ENCODE results near the gene CLSTN3. TPM values are rescaled to one million over a fixed set of nuclear protein-coding genes. Genes with fewer than 3 reads are reported as not detected.

Gene CLSTN3
- polyA plus RNA-seq, 2 of the 4 experiments (the other 2 are of a cell fraction), result 17.4 to 24.9 TPM

GRCh38 chr12:7158781-7159609, 28.8 kb downstream of the CLSTN3 start:
- WGBS (ENCODE audit: missing lambda C conversion rate), result 88% methylated on average over 8 of the region's 10 CpGs
- CTCF ChIA-PET, result interaction anchor here (2.5 kb wide), 1 partner anchor 17 kb away, joined by 8 read pairs; no protein-coding TSS in a partner anchor

GRCh38 chr12:7160183-7160582, 30.0 kb downstream of the CLSTN3 start:
- Histone ChIP-seq H3K4me1 (0 out of 3 replicates have a peak, but pooled peaks cover 4% of the 10 kb centered on the region), H3K4me2 (no peak overlapping the region), H3K4me3 (no peak overlapping the region), H3K9me3 (peaks cover 3% of the 10 kb centered on the region; the same call in 1 of the 3 replicates), H3K27ac (no peak overlapping the region)
- 84% methylated on average over 6 of the region's 7 CpGs for WGBS (ENCODE audit: missing lambda C conversion rate)
- FAIRE-seq (no peak), ATAC-seq (no peak), DNase-seq (ENCODE audit: low read depth in 1 of 2, low spot score in 1 of 2) (no peak)
- ChIA-PET CTCF (interaction anchor here (1.1 to 6.8 kb wide), 4 partner anchors 8 to 836 kb away, joined by 3 to 75 read pairs (median 4); no protein-coding TSS in a partner anchor), POLR2A (no interaction called here)
- TF ChIP-seq POLR2AphosphoS2 (conservative IDR thresholded peaks at IDR 0.05; ENCODE audit: low read length) (no peak), HES2 (IDR thresholded peaks at IDR 0.05) (no peak), RARB (CRISPR knock-in tag; IDR thresholded peaks at IDR 0.05) (no peak), CEBPB (IDR thresholded peaks at IDR 0.05) (no peak), EHMT2 (IDR thresholded peaks at IDR 0.05; ENCODE audit: low read depth) (no peak), CTCF (IDR thresholded peaks at IDR 0.05) (no peak), KDM1A (IDR thresholded peaks at IDR 0.05; ENCODE audit: low read depth) (no peak), KDM5A (IDR thresholded peaks at IDR 0.05) (no peak), REST (IDR thresholded peaks at IDR 0.05) (no peak), HOXB5 (CRISPR knock-in tag; IDR thresholded peaks at IDR 0.05) (no peak), ATOH8 (CRISPR knock-in tag; IDR thresholded peaks at IDR 0.05; ENCODE audit: low read depth) (no peak), HOXB13 (CRISPR knock-in tag; IDR thresholded peaks at IDR 0.05; ENCODE audit: low read depth) (no peak)

More at GRCh38 chr12:7158781-7159609, 28.8 kb downstream of the CLSTN3 start:
- FAIRE-seq (no peak), DNase-seq (ENCODE audit: low read depth in 1 of 2, low spot score in 1 of 2) (no peak), ATAC-seq (peak; percentile 9 to 14; a peak in 2 of 6 replicates)
- TF ChIP-seq ELK1 (IDR thresholded peaks at IDR 0.05; ENCODE audit: low read depth, low read length) (no peak), CHD2 (IDR thresholded peaks at IDR 0.05; ENCODE audit: low read length, partially characterized antibody) (no peak), HES2 (IDR thresholded peaks at IDR 0.05) (no peak), HOXB5 (CRISPR knock-in tag; IDR thresholded peaks at IDR 0.05) (no peak), NPAS2 (CRISPR knock-in tag; IDR thresholded peaks at IDR 0.05; ENCODE audit: borderline replicate concordance) (no peak), RAD21 (conservative IDR thresholded peaks at IDR 0.05 in 1 of 2, IDR thresholded peaks at IDR 0.05 in 1 of 2) (no peak), BHLHE40 (IDR thresholded peaks at IDR 0.05; ENCODE audit: low read depth, low read length) (no peak), HOXB13 (CRISPR knock-in tag; IDR thresholded peaks at IDR 0.05; ENCODE audit: low read depth) (no peak), JUN (IDR thresholded peaks at IDR 0.05) (no peak), MAFK (IDR thresholded peaks at IDR 0.05; ENCODE audit: partially characterized antibody) (no peak), POLR2A (IDR thresholded peaks at IDR 0.05; ENCODE audit: low read length) (no peak), ESRRA (IDR thresholded peaks at IDR 0.05; ENCODE audit: borderline replicate concordance, low read length) (no peak), NR3C1 (IDR thresholded peaks at IDR 0.05) (no peak), FOXS1 (CRISPR knock-in tag; IDR thresholded peaks at IDR 0.05) (no peak)
- H3K9me3 ChIP-seq, result 0 out of 3 replicates have a peak, but pooled peaks cover 3% of the 10 kb centered on the region
- no peak overlapping the region for H3K4me3 ChIP-seq
- no peak overlapping the region; a peak in 1 of 6 replicates for H3K27ac ChIP-seq
- H3K4me2 ChIP-seq, result no peak overlapping the region
- H3K4me1 ChIP-seq, result 0 out of 3 replicates have a peak, but pooled peaks cover 4% of the 10 kb centered on the region
- POLR2A ChIA-PET, result no interaction called here
